Gastrocnemius medialis (tissue), 4 donors: ENCODE measurements around the gene GRID1.

Experiments
- CTCF ChIP-seq, 5 experiments: fragments of 450-650 bp in 3 of 5; fragments of 200-600 bp in 2 of 5; sonication (generic) in 2 of 5; IDR thresholded peaks in 4 of 5; conservative IDR thresholded peaks in 1 of 5; 1 replicate in 4 of 5; 2 replicates in 1 of 5; pipeline ENCODE4 v1.5.1; 2016 to 2019; ENCODE audit warnings: antibody characterized with exemption in 5 of 5, mild to moderate bottlenecking in 3 of 5, moderate library complexity in 3 of 5
- POLR2A ChIP-seq, 2 donors: fragments of 450-650 bp; IDR thresholded peaks; one replicate each; pipeline ENCODE4 v1.6.1; 2017; ENCODE audit warnings: antibody characterized with exemption in 2 of 2, mild to moderate bottlenecking in 2 of 2, moderate library complexity in 2 of 2

- TF ChIP-seq CTCF (IDR thresholded peaks at IDR 0.05 in 4 of 5, conservative IDR thresholded peaks at IDR 0.05 in 1 of 5) (no peak), POLR2A (IDR thresholded peaks at IDR 0.05) (no peak)
These were observed 144.3 kb downstream of the GRID1 start for GRCh38 chr10:86222336-86222650.
